ENCODE data around the gene FANCE. TPM values are rescaled to one million over a fixed set of nuclear protein-coding genes. Genes with fewer than 3 reads are reported as not detected.
A peak's percentile ranks its signal among the peaks of the same experiment; 100 is the strongest.

Gene FANCE
- total and polyA plus RNA-seq, 9 of the 15 experiments (the other 6 are each of a cell fraction or from before 2014, with no cell fraction given): 5.7 to 30.2 (median 17.0) TPM

DNA sequence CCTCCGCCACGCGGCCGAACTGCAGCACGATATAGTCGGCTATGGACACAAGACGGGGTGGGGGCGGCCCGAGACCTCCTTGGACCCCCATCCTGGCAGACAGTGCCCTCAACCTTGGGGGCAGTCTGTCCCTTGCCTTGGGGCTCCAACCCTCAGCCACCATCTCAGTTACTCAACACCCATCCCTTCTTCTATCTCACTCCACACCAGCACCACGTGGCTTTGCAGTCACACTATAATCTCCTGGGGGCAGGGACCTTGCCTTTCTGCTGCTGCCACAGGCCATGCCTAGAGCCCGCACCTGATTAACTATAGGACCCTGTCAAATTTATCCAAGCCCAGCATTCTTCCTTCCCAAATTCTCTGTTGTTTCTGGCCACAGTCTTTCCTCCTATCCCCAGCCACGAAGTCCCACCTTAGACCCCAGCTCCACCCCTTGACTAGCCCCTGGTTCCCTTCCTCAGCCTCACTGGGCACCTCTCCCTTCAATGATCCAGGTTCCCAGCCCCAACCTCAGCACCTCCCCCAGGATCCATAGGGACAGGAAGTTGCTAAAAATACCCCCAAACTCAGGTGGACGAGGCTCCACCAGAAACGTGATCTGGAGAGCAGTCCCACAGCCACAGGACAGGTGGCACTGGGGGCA lies 46.4 kb downstream of the FANCE start (continued):
- 0 out of 2 replicates have a peak, but pooled peaks have one; percentile 31 for TF ChIP-seq TCF15 (CRISPR knock-in tag; IDR thresholded peaks at IDR 0.05)
- peak; percentile 79 for TF ChIP-seq MGA (IDR thresholded peaks at IDR 0.05)
- TF ChIP-seq ZBTB7A (IDR thresholded peaks at IDR 0.05; ENCODE audit: borderline replicate concordance, control insufficient read depth, low read depth, low read length): peak; percentile 2; the same call in 1 of the 2 replicates
- peak; percentile 65 for TF ChIP-seq FOXP1 (CRISPR knock-in tag; IDR thresholded peaks at IDR 0.05)
- TF ChIP-seq ZBTB1 (CRISPR knock-in tag; IDR thresholded peaks at IDR 0.05; ENCODE audit: borderline replicate concordance, low read depth): peak; percentile 19; the same call in 1 of the 2 replicates
- peak; percentile 36; the same call in 1 of the 2 replicates for TF ChIP-seq ZC3H4 (CRISPR knock-in tag; IDR thresholded peaks at IDR 0.05; ENCODE audit: borderline replicate concordance)
- no peak for TF ChIP-seq MBD2 (IDR thresholded peaks at IDR 0.05; ENCODE audit: borderline replicate concordance, low read depth)
- TF ChIP-seq ZKSCAN1 (IDR thresholded peaks at IDR 0.05; ENCODE audit: low read depth, low read length): no peak
- TF ChIP-seq GTF2F1 (IDR thresholded peaks at IDR 0.05; ENCODE audit: low read depth, low read length): no peak
- no peak for TF ChIP-seq KDM1A (IDR thresholded peaks at IDR 0.05)
- no peak for TF ChIP-seq NUFIP1 (IDR thresholded peaks at IDR 0.05; ENCODE audit: partially characterized antibody)
- TF ChIP-seq PCBP2 (IDR thresholded peaks at IDR 0.05; ENCODE audit: low read depth, low read length, poor library complexity, severe bottlenecking): no peak
- TF ChIP-seq, protein P1, sequence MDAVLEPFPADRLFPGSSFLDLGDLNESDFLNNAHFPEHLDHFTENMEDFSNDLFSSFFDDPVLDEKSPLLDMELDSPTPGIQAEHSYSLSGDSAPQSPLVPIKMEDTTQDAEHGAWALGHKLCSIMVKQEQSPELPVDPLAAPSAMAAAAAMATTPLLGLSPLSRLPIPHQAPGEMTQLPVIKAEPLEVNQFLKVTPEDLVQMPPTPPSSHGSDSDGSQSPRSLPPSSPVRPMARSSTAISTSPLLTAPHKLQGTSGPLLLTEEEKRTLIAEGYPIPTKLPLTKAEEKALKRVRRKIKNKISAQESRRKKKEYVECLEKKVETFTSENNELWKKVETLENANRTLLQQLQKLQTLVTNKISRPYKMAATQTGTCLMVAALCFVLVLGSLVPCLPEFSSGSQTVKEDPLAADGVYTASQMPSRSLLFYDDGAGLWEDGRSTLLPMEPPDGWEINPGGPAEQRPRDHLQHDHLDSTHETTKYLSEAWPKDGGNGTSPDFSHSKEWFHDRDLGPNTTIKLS (IDR thresholded peaks at IDR 0.05; ENCODE audit: borderline replicate concordance, low read depth): peak; percentile 47; the same call in 1 of the 2 replicates
- no peak for TF ChIP-seq MTF1 (CRISPR knock-in tag; IDR thresholded peaks at IDR 0.05; ENCODE audit: borderline replicate concordance)
- peak; percentile 42; the same call in 1 of the 2 replicates for TF ChIP-seq CBFA2T3 (IDR thresholded peaks at IDR 0.05)
